Mucosa of descending colon (tissue), 3 donors: ENCODE measurements around the gene ROBO1. TPM values are rescaled to one million over a fixed set of nuclear protein-coding genes. Genes with fewer than 3 reads are reported as not detected.

Experiments
- ATAC-seq: fragments of 200-7000 bp; cut with Tn5 transposase; one replicate; pipeline ENCODE4 v1.9.1; 2020; ENCODE audit warnings: mild to moderate bottlenecking, moderate library complexity
- DNase-seq, 3 donors: peaks; one replicate each; pipeline ENCODE4 v3.0.0-alpha.2; 2020
- H3K36me3 ChIP-seq: fragments of 200-600 bp; one replicate; pipeline ENCODE4 v1.8.0; 2021; ENCODE audit warnings: low read depth, mild to moderate bottlenecking
- H3K4me1 ChIP-seq: fragments of 200-600 bp; one replicate; pipeline ENCODE4 v1.8.0; 2021; ENCODE audit warnings: low read depth, mild to moderate bottlenecking
- H3K4me3 ChIP-seq: fragments of 200-600 bp; one replicate; pipeline ENCODE4 v1.8.0; 2021; ENCODE audit warnings: mild to moderate bottlenecking
- H3K9me3 ChIP-seq: fragments of 200-600 bp; one replicate; pipeline ENCODE4 v1.8.0; 2021; ENCODE audit warnings: mild to moderate bottlenecking
- intact Hi-C, 2 donors: fragments of 100-400 bp; cut with DNase I in 1 of 2; cut with micrococcal nuclease in 1 of 2; formaldehyde crosslinking; loops; one replicate each; pipeline versions ENCODE4 v1.11.0 to v1.11.1; 2022; cut with DNase I, micrococcal nuclease
- total RNA-seq, 3 donors: library from RNA; stranded (reverse); fragmentation: NEBNext Ultra II Directional in 2 of 3; extraction: Animal tissue kit (Norgen Biotek cat#: 25700) in 2 of 3; gene quantifications; one replicate each; pipeline versions ENCODE4 v1.2.1 to v1.2.4, GENCODE V29; 2021 to 2023
- TF ChIP-seq, protein P1 (sequence below): fragments of 200-600 bp; IDR thresholded peaks from one replicate; pipeline ENCODE4 v1.8.0; 2022; ENCODE audit warnings: antibody characterized with exemption, mild to moderate bottlenecking
- donor health status: DM: no; HTN: no; CAD: no; lungs with moderate emphysema.
- donor health status: DM: no; HTN: no; CAD: no.
- donor health status: DM: no; HTN: yes; CAD: no.

ROBO1 gene
- total RNA-seq, 3 donors from 2014 or later, result 4.3 to 22.7 (median 10.1) TPM

DNA sequence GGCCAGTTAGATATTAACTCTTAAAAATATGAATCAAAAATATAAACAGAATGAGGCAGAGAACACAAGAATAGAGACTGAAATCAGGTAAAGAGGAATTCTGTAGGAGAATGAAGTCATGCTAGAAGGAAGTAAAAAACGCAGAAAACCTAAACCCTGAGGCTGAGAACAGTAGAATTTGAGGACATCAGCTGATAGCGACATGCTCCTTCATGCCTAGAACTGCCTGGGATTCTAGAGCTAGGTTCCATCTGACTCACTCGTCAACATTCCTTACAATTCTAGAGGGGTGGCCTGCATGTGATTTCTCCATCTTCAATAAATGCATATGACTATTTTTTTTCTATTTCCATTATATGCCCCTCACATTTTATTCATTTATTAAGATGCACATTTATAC is 343.0 kb downstream of the ROBO1 start:
- ATAC-seq, result no peak
- H3K4me3 ChIP-seq, result no peak overlapping the region

DNA sequence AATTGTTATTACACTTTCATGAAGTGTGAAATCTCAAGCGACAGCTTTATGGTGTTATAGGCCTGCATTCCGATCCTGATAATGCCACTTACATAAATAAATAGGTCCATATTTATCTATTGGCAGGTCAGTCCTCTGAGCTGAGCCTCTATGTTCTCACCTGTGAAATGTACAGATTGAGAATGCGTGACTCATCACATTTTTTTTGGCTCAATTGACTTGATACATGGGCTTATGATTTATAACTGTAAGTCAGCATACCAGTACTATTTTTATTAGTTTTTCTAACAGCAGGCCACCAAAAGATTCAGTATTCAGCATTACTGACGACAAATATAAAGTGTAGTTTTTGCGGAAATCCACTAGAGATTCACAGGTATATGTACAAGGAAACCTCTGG is 344.4 kb downstream of the ROBO1 start:
- Histone ChIP-seq H3K9me3 (no peaks in the 10 kb centered on the region), H3K4me1 (no peaks in the 10 kb centered on the region), H3K4me3 (no peak overlapping the region), H3K36me3 (no peaks in the 10 kb centered on the region)
- ATAC-seq (no peak), DNase-seq (no peak)
- TF ChIP-seq, protein P1, sequence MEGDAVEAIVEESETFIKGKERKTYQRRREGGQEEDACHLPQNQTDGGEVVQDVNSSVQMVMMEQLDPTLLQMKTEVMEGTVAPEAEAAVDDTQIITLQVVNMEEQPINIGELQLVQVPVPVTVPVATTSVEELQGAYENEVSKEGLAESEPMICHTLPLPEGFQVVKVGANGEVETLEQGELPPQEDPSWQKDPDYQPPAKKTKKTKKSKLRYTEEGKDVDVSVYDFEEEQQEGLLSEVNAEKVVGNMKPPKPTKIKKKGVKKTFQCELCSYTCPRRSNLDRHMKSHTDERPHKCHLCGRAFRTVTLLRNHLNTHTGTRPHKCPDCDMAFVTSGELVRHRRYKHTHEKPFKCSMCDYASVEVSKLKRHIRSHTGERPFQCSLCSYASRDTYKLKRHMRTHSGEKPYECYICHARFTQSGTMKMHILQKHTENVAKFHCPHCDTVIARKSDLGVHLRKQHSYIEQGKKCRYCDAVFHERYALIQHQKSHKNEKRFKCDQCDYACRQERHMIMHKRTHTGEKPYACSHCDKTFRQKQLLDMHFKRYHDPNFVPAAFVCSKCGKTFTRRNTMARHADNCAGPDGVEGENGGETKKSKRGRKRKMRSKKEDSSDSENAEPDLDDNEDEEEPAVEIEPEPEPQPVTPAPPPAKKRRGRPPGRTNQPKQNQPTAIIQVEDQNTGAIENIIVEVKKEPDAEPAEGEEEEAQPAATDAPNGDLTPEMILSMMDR, result no peak
- intact Hi-C loops, result no loop called here

More for the DNA sequence above, 343.0 kb downstream of the ROBO1 start:
- DNase-seq, result no peak
- intact Hi-C loops, result no loop called here
- Histone ChIP-seq H3K36me3 (no peaks in the 10 kb centered on the region), H3K4me1 (no peaks in the 10 kb centered on the region), H3K9me3 (no peaks in the 10 kb centered on the region)
- TF ChIP-seq, protein P1, result no peak

DNA sequence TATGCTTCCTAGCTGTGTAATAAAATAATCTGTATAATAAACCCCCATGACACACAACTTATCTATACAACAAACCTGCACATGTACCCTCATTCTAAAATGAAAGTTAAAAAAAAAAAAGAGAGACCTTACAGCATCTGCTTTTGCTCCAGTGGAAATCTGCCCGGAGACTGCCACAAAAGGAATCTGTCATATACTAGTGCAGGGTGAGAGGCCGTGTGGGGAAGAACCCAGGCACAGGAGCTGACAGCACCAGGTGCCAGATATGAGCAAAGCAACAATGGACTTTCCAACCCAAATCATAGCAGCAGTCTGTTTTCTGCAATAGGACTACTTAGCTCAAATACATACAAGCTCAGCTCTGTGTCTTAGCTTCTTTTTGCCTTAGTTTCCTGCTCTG is 346.5 kb downstream of the ROBO1 start:
- ATAC-seq (no peak), DNase-seq (no peak)
- Histone ChIP-seq H3K4me3 (no peak overlapping the region), H3K9me3 (no peaks in the 10 kb centered on the region), H3K4me1 (no peaks in the 10 kb centered on the region), H3K36me3 (no peaks in the 10 kb centered on the region)
- intact Hi-C loops, result no loop called here
- TF ChIP-seq, protein P1, result no peak

DNA sequence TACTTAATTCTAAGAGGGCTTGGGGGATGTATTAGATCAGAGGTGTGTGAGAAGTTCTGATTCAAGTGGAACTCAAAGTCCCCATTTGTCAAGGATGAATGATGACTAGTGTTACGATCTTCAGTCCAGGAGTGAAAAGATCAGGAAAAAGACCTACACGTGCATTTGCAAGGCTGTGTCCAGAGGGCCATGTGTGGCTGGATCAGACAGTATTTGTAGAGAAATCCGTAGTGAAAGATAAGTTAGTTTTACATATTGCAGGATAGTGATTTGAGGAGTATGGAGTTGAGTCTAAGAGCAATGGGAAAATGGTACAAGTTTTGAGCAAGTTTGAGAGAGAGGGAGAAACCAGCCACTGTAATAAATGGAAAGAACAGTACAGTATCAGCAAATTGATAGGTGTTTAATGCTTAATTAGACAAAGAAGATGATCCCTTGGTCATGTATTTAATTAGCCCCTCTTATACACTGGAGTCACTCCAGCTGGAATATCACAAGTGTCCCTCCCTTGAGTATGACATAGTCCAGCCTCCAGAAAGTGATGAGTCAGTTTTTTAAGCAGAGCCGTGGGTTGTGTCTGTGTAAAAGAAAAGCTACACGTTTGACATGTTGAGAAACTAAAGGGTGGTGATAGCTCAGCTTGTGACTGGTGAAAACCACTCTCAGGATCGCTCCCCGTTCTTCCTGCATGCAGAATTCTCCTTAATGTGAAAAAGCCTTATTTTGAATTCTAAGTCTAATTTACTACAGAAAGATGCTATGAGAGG is 348.8 kb downstream of the ROBO1 start:
- no peak overlapping the region for H3K4me3 ChIP-seq
- no peaks in the 10 kb centered on the region for H3K9me3 ChIP-seq
- DNase-seq (no peak), ATAC-seq (no peak)
- no peaks in the 10 kb centered on the region for H3K36me3 ChIP-seq
- H3K4me1 ChIP-seq, result no peaks in the 10 kb centered on the region
- intact Hi-C loops, result no loop called here
- TF ChIP-seq, protein P1, result no peak

DNA sequence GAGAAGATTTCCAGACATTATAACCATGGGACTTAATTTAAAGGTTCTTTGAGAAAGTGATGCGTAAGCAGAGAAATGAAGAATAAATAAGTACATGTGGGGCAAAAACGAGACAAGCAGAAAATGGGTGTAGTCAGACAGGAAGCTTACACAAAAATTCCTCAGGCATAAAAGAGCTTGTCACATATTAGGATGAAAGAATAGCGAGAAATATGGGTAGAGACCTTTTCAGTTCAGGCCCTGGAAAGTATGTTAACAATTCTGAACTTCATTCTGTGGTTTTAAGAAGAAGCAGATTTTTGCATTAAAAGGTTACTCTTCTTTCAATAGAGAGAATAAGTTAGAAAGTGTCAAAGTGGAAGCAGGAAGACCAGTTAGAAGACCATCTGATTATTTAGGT is 352.4 kb downstream of the ROBO1 start:
- intact Hi-C loops, result no loop called here
- ATAC-seq, result no peak
- no peaks in the 10 kb centered on the region for H3K36me3 ChIP-seq
- H3K4me1 ChIP-seq, result no peaks in the 10 kb centered on the region
- no peak overlapping the region for H3K4me3 ChIP-seq
- no peak for DNase-seq
- H3K9me3 ChIP-seq, result no peaks in the 10 kb centered on the region
- TF ChIP-seq, protein P1, result no peak
